ENCODE results near the gene PITPNC1. TPM values are rescaled to one million over a fixed set of nuclear protein-coding genes. Genes with fewer than 3 reads are reported as not detected.
A peak's percentile ranks its signal among the peaks of the same experiment; 100 is the strongest.
"Not testable (repeated sequence)": the region's sequence is repeated elsewhere in the genome, so short reads cannot be mapped to it uniquely, and the experiment has no call there.

Gene PITPNC1
- total RNA-seq, 1 donor from 2014 or later, result 14.6 TPM

DNA sequence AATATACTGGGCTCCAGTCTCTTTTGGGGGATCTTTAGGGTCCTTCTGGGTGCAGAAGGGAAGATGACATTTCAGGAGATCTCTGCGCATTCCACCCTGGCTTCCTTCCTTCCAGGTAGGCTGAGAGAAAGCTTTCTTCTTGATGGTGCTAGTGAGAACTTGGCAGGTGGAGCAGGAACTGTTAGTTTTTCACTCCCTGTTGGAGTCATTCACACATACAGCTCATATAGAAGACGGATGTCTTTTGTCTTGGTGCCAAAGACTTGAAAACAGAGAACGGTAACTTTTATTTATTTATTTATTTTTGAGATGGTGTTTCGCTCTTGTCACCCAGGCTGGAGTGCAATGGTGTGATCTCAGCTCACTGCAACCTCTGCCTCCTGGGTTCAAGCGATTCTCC is 43.9 kb downstream of the PITPNC1 start:
- intact Hi-C loops (cut with DNase I), result no loop called here
- no peak for ATAC-seq (ENCODE audit: poor library complexity)
- no peak for DNase-seq

DNA sequence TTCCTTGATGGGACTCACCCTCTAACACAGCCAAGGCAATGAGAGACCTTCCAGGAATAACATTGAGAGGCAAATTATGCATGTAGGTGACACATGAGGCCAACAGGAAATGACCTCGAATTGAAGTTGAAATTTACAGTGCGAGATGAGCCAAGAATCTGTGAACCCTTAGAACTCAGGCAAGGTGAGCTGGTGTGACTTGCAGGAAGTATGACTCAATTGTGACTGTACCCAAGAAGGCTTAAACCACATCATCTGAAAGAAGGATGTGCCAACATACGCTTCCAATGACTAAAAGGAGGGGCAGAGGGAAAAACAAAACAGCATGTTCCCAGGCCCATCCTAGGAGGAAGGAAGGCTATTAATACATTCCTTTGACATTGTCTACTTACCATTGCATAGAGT is 44.8 kb downstream of the PITPNC1 start:
- ATAC-seq (ENCODE audit: poor library complexity) (peak; percentile 67), DNase-seq (no peak)
- intact Hi-C loops (cut with DNase I), result no loop called here

DNA sequence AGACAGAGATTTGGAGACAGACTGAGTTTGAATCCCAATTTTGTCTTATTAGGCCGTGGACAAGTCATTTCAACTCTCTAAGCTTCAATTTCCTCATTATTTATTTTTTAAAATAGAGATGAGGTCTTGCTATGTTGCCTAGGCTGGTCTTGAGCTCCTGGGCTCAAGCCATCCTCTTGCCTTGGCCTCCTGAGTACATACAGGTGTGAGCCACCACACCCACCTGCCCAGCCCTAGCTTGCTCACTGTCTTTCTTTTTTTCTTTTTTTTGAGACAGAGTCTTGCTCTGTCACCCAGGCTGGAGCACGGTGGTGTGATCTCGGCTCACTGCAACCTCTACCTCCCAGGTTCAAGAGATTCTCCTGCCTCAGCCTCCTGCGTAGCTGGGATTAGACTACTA is 45.2 kb downstream of the PITPNC1 start:
- ATAC-seq (ENCODE audit: poor library complexity); intact Hi-C loops (cut with DNase I); DNase-seq: not testable (repeated sequence)

DNA sequence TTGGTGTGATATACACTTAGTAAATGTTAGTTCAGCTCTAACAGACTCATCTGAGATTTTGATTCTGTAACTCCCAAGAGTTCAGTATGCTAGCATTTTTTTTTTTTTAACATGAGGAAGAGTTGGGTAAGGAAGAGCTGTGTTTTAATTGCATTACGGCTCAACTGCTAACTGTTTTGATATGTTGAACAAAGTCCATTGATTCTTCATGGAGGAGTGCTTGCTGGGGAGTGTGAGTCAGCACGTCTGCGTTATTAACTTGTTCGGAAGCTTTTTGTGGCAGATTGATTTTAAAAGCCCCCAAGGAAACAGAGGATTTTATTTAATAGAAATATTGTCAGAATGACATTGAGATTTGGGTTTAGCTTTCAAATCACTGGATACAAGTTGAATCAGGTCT is 45.8 kb downstream of the PITPNC1 start:
- DNase-seq, result no peak
- no peak for ATAC-seq (ENCODE audit: poor library complexity)
- intact Hi-C loops (cut with DNase I), result no loop called here

DNA sequence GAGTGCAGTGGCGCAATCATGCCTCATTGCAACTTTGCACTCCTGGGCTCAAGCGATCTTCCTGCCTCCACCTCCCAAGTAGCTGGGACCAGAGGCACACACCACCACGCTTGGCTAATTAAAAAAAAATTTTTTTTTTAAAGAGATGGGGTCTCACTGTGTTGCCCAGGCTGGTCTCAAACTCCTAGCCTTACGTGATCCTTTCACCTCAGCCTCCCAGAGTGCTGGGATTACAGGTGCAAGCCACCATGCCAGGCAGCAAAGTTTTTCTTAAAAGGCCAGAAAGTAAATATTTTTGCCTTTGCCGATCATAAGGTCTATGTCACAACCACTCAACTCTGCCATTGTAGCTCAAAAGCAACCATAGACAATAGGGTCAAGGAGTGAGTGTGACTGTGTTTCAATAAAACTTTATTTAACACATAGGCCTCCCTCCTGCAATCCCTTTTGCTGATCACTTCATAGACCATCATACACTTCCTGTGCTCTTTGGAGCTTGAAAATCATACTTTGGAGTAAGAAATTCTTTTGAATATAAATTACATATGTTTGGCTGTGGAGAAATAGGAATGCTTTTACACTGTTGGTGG is 48.6 kb downstream of the PITPNC1 start:
- ATAC-seq (ENCODE audit: poor library complexity) (no peak), DNase-seq (no peak)
- intact Hi-C loops (cut with DNase I), result no loop called here

DNA sequence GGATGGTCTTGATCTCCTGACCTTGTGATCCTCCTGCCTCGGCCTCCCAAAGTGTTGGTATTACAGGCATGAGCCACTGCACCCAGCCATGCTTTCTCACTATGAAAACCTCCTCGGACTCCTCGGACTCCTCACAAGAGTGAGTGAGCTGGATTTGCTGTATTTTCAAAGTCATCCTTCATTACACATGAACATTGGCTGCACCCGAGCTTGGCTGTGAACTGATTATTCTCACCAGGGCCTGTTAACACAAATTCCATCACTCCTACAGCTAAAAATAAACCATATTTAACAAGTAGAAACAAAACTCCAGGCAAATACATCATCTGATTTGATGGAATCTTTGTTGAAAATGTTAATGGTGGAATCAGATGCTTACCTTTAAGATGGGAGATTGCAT is 50.3 kb downstream of the PITPNC1 start:
- DNase-seq (no peak), ATAC-seq (ENCODE audit: poor library complexity) (no peak)
- intact Hi-C loops (cut with DNase I), result no loop called here

DNA sequence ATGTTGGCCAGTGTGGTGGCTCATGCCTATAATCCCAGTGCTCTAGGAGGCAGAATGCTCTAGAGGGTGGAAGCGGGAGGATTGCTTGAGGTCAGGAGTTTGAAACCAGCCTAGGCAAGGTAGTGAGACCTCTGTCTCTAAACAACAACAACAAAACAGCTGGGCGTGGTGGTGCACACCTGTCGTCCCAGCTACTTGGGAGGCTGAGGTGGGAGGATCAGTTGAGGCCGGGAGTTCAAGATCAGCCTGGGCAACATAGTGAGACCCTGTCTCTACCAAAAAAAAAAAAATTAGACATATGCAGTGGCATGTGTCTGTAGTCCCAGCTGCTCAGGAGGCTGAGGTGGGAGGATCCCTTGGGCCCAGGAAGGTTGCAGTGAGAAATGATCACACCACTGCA is 53.4 kb downstream of the PITPNC1 start:
- ATAC-seq (ENCODE audit: poor library complexity); DNase-seq; intact Hi-C loops (cut with DNase I): not testable (repeated sequence)

DNA sequence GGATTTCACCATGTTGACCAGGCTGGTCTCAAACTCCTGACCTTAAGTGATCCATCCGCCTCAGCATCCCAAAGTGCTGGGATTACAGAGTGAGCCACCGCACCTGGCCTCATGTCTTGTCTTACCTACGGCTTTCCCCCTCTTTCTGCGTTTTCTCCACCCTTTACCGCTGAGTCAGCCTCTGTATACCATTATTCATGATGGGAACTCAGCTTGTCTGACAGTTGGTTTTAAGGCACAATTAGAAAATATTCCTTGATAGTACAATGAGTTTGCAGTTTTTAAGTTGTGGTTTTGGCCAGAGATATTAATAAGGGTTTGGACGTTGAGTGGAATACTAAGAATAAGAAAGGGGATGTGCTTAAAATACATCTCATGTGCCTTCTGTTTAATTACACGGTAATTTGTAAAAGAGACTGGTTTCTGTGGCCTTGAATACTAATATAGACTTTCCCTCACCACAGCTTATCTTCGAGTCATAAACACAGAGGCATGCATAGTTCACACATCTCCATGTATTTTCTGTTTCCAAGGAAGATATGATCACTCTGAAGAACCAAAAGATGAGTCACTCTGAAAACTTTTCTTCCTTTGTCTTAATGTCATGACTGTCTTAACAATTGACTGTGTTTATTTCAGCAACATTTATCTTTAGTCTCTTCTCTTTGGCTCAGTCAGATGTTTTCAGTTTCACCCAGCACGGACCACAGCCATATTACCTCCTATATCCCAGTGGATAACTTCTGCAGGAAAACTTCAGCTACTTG is 54.4 kb downstream of the PITPNC1 start:
- DNase-seq (no peak), ATAC-seq (ENCODE audit: poor library complexity) (no peak)
- intact Hi-C loops (cut with DNase I), result no loop called here

DNA sequence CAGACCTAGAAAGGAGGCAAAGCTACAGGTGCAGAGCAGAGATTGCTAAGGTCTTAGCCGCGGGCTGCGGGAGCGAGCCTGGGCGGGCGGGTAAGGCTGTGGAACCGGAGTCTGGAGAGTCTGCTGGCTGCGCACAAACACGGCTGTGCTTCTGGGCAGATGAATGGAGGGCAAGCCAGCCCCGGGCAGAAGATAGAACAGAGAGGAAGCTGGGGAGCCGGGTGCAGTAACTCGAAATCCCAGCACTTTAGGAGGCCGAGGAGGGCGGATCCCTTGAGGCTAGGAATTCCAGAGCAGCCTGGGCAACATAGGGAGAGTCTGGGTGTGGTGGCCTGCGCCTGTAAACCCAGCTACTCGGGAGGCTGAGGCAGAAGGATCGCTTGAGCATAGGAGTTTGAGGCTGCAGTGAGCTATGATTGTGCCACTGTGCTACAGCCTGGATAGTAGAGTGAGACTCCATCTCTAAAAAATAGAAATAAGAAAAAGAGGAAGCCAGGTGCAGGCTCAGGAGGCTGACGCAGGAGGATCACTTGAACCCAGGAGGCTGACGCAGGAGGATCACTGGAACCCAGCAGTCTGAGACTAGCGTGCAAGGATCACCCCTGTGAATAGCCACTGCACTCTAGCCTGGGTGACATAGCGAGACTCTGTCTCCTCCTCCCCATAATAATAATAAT is 56.3 kb downstream of the PITPNC1 start:
- DNase-seq, result no peak
- no peak for ATAC-seq (ENCODE audit: poor library complexity)
- intact Hi-C loops (cut with DNase I), result no loop called here

DNA sequence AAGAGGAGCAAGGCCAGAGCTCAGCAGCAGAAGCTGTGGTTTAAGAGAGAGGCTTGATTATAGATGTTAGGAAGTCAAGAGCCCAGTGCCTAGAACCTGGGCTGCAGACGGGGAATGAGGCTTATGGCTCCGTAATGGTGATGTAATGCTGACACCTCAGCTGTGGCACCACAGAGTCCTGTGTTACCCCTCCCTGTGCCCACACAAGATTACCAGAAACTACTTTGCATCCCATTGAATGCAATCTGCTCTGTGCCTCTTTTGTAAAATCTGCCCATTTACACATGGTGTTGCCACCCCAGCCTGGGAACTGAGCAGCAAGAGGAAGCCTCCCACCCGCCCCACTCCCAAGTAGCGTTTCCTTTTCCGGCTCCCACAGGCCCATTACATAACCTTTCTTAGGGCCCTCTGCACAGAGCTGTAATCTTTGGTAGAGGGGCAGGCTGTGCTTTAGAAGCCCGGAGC is 57.0 kb downstream of the PITPNC1 start:
- ATAC-seq (ENCODE audit: poor library complexity), result peak; percentile 71
- intact Hi-C loops (cut with DNase I), result no loop called here

DNA sequence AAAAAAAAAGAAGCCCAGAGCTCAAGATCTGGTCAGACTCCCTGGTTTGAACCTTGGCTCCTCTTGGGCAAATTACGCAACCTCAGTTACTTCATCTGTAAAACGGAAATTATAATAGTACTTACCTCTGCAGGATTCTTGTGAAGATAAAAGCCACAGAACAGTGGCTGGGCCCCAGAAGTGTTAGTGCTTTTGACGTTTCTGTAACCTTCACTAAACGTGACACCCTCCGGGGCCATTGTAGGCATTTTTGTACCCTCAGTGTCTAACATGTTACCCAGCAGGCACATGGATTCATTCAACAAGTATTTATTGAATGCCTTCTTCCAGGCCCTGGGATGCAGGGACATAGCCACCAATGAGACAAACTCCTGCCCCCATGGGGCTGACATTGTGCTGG is 58.0 kb downstream of the PITPNC1 start:
- intact Hi-C loops (cut with DNase I), result no loop called here
- no peak for DNase-seq
- ATAC-seq (ENCODE audit: poor library complexity), result peak; percentile 48

More for the DNA sequence above, 57.0 kb downstream of the PITPNC1 start:
- DNase-seq, result peak; percentile 66

DNA sequence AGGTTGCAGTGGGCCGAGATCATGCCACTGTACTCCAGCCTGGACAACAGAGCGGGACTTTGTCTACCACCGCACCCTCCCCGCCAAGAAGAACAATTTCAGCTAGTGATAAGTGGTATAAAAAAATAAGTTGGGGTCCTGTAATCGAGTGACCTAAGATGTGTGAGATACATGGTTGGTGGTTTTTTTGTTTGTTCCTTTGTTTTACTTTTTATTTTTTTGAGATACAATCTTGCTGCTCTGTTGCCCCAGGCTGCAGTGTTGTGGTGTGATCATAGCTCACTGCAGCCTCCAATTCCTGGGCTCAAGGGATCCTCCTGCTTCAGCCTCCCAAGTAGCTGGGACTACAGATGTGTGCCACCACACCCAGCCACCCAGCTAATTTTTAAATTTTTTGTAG is 58.7 kb downstream of the PITPNC1 start:
- no peak for DNase-seq
- intact Hi-C loops (cut with DNase I), result no loop called here
- ATAC-seq (ENCODE audit: poor library complexity), result no peak

DNA sequence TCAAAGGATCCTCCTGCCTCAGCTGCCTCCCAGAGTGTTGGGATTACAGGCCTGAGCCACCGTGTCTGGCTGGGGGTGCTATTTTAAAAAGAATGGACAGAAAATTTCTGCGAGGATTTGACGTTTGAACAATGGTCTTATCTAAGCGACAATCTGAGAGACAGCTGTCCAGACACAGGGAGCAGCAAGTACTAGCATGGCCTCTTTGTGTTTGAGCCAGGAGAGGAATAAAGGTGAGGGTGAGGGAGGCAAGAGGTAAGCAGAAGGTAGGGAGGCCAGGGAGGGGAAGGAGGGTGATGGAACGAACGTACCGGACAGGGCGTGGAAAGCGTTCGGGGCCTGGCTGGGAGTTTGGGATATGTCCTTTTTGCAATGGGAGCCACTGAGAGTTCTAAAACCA is 59.2 kb downstream of the PITPNC1 start:
- DNase-seq (no peak), ATAC-seq (ENCODE audit: poor library complexity) (no peak)
- intact Hi-C loops (cut with DNase I), result no loop called here

DNA sequence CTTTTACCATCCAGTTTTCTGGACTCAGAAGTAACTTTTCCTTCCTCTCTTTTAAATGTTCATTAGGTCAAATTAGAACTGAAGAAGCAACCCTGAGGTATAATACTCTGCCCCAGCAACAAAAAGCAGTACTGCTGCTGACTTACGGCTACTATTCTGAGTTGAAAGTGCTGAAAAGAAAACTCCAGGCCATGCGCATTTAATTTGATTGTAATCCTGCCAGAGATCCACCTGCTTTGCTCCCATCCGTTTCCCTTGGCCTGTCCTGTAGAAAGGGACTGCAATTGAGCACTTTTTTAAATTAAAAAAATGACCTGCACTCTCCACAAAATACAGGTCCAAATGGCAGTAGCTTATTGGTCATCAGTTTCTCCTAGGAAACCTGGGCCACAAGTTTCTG is 61.6 kb downstream of the PITPNC1 start:
- DNase-seq, result no peak
- no peak for ATAC-seq (ENCODE audit: poor library complexity)
- intact Hi-C loops (cut with DNase I), result no loop called here

DNA sequence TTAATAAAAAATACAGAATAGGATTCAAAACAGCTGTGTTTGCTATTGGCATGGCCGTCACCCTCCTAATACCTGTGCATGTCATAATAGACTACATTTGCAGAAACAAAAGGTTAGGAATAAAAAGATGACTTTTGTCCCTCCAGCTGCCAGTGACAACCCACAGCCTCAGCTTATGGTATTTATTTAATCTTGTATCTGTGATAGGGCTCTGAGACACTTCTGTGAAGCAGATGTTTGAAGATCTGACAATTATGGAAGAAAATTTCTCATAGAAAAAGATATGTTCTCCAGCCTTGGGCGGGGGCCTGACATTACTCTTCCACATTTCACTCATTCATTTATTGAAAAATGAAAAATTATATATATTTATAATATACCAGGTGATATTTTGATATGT is 62.2 kb downstream of the PITPNC1 start:
- no peak for ATAC-seq (ENCODE audit: poor library complexity)
- intact Hi-C loops (cut with DNase I), result no loop called here
- no peak for DNase-seq

DNA sequence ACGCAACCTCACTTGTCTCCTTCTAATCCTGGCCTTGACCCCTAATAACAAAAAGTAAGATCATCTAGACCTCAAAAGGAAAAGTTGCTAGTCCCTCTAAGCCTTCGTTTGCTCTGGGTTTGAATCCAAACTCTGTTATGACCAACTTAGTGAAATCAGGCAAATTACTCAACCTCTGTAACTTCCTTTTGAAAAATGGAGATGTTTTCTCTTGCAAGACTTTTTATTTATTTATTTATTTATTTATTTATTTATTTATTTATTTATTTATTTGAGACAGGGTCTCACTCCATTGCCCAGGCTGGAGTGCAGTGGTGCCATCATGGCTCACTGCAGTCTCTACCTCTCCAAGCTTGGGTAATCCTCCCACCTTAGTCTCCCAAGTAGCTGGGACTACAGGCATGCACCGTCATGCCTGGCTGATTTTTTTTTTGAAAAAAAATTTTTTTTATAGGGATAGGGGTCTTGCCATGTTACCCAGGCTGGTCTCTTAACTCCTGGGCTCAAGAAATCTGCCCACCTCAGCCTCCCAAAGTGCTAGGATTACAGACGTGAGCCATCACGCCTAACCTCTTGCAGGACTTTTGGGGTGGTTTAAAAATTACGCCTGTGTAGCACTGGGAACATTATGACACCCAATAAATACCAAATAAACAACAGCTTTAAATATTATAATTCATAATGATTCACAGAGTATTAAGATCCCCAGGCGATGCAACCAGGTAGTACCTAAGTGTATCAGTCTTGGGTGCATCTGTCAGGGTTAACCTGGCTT is 63.4 kb downstream of the PITPNC1 start:
- DNase-seq, result no peak
- ATAC-seq (ENCODE audit: poor library complexity), result no peak
- intact Hi-C loops (cut with DNase I), result no loop called here

DNA sequence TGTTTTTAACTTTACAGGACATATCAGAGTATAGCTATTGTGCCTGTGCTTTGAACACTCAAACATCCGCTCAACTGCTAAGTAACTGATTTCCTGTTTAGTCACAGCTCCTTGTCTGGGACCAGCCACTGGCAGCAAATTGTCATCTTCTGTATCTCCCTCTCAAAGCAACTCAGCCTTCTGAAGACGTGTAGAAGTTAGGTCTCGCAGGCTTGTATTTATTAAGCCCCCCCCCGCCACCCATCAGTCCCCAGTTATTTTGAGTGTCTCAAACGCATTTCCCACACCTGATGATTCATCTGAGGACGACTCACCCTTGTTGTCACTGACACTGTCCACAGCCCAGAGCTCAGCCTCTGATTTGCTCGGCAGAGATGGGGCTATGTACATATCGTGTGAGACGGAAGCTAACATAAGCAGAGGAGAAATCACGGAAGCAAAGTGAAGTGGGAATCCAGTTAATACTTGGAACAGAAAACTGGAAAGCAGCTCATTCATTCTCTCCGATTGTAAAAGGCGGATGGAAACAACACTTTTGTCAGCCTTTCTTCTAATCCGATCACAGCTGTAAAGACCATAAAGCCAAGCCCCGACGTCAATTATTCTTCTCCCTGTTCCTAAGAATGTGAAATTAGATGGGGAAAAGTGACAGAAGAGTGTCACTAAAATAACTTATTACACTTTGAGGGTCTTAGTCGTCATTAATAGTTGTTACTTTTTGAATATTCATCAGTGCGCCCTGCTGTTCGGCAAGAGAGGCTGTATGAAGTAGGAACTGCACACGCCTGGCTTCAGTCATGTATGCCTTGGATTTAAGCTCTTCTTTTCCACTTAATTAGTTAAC is 64.2 kb downstream of the PITPNC1 start:
- DNase-seq, result no peak
- intact Hi-C loops (cut with DNase I), result no loop called here
- peak; percentile 35 for ATAC-seq (ENCODE audit: poor library complexity)

DNA sequence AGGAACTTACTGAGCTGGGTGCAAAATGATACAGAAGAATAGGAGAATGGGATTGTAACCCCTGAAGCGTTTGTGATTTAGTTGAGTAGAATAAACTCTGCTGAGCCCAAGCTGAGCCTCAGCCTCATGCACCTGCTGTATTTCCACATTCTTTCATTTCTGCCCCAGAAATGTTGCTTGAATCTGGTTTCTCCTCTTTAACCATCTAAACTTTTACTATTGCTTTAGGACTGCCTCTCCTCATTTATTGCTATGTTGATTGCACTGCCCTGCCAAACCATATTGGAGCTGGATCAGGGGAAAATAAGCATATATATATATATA is 64.8 kb downstream of the PITPNC1 start:
- intact Hi-C loops (cut with DNase I), result no loop called here
- ATAC-seq (ENCODE audit: poor library complexity) (no peak), DNase-seq (no peak)
